ENCODE results near the gene GSN.

Gene GSN

GRCh38 chr9:121318631-121319382 lies 50.8 kb downstream of the GSN start:
- no peaks in the 10 kb centered on the region for H4K20me1 ChIP-seq (ENCODE audit: insufficient read depth)
- H3K4me3 ChIP-seq (IDR thresholded peaks at IDR 0.05; ENCODE audit: insufficient read depth, low read depth, low read length) = no peak overlapping the region
- H3K27ac ChIP-seq = no peak overlapping the region
- H3K4me2 ChIP-seq = no peak overlapping the region
- H3K27me3 ChIP-seq (ENCODE audit: insufficient read depth, low read depth) = no peaks in the 10 kb centered on the region
- no peaks in the 10 kb centered on the region for H3K4me1 ChIP-seq (ENCODE audit: low read depth, poor library complexity, severe bottlenecking)
- no peak overlapping the region for H2AFZ ChIP-seq (ENCODE audit: low read depth)
- H3K36me3 ChIP-seq (ENCODE audit: insufficient read depth) = no peaks in the 10 kb centered on the region
- H3K9ac ChIP-seq = no peak overlapping the region
- TF ChIP-seq CTCF (conservative IDR thresholded peaks at IDR 0.05; ENCODE audit: low read depth, low read length) = no peak
- H3K79me2 ChIP-seq (ENCODE audit: insufficient read depth, low read depth) = no peaks in the 10 kb centered on the region

GRCh38 chr9:121319383-121319780 lies 51.4 kb downstream of the GSN start:
- no peaks in the 10 kb centered on the region for H4K20me1 ChIP-seq (ENCODE audit: insufficient read depth)
- no peaks in the 10 kb centered on the region for H3K36me3 ChIP-seq (ENCODE audit: insufficient read depth)
- no peak for TF ChIP-seq CTCF (conservative IDR thresholded peaks at IDR 0.05; ENCODE audit: low read depth, low read length)

GRCh38 chr9:121321016-121321503 lies 53.1 kb downstream of the GSN start:
- H3K27me3 ChIP-seq (ENCODE audit: insufficient read depth, low read depth) = no peaks in the 10 kb centered on the region
- no peak overlapping the region for H3K4me3 ChIP-seq (IDR thresholded peaks at IDR 0.05; ENCODE audit: insufficient read depth, low read depth, low read length)
- H3K4me2 ChIP-seq = no peak overlapping the region
- no peaks in the 10 kb centered on the region for H3K4me1 ChIP-seq (ENCODE audit: low read depth, poor library complexity, severe bottlenecking)
- H3K9ac ChIP-seq = no peak overlapping the region
- H3K36me3 ChIP-seq (ENCODE audit: insufficient read depth) = no peaks in the 10 kb centered on the region
- H2AFZ ChIP-seq (ENCODE audit: low read depth) = no peak overlapping the region
- no peak for TF ChIP-seq CTCF (conservative IDR thresholded peaks at IDR 0.05; ENCODE audit: low read depth, low read length)
- H3K27ac ChIP-seq = no peak overlapping the region
- H4K20me1 ChIP-seq (ENCODE audit: insufficient read depth) = no peaks in the 10 kb centered on the region
- no peaks in the 10 kb centered on the region for H3K79me2 ChIP-seq (ENCODE audit: insufficient read depth, low read depth)

More at GRCh38 chr9:121319383-121319780, 51.4 kb downstream of the GSN start:
- Histone ChIP-seq H2AFZ (ENCODE audit: low read depth) (no peak overlapping the region), H3K27me3 (ENCODE audit: insufficient read depth, low read depth) (no peaks in the 10 kb centered on the region), H3K79me2 (ENCODE audit: insufficient read depth, low read depth) (no peaks in the 10 kb centered on the region), H3K4me1 (ENCODE audit: low read depth, poor library complexity, severe bottlenecking) (no peaks in the 10 kb centered on the region), H3K27ac (no peak overlapping the region), H3K4me3 (IDR thresholded peaks at IDR 0.05; ENCODE audit: insufficient read depth, low read depth, low read length) (no peak overlapping the region), H3K4me2 (no peak overlapping the region), H3K9ac (no peak overlapping the region)

- TF ChIP-seq CTCF (conservative IDR thresholded peaks at IDR 0.05; ENCODE audit: low read depth, low read length) = no peak
- Histone ChIP-seq H3K4me2 (no peak overlapping the region), H2AFZ (ENCODE audit: low read depth) (no peak overlapping the region), H3K4me1 (ENCODE audit: low read depth, poor library complexity, severe bottlenecking) (no peaks in the 10 kb centered on the region), H3K36me3 (ENCODE audit: insufficient read depth) (no peaks in the 10 kb centered on the region), H3K9ac (no peak overlapping the region), H3K4me3 (IDR thresholded peaks at IDR 0.05; ENCODE audit: insufficient read depth, low read depth, low read length) (no peak overlapping the region), H3K27me3 (ENCODE audit: insufficient read depth, low read depth) (no peaks in the 10 kb centered on the region), H3K79me2 (ENCODE audit: insufficient read depth, low read depth) (no peaks in the 10 kb centered on the region), H3K27ac (no peak overlapping the region), H4K20me1 (ENCODE audit: insufficient read depth) (no peaks in the 10 kb centered on the region)
Measured at GRCh38 chr9:121322037-121322736, 54.2 kb downstream of the GSN start.

Measured in KMS-11 (cell line).